HG03432 (cell line): ENCODE results near the gene PCGF3.
"Not testable (repeated sequence)": the region's sequence is repeated elsewhere in the genome, so short reads cannot be mapped to it uniquely, and the experiment has no call there.

Source experiments
- ATAC-seq: cut with Tn5 transposase; IDR thresholded peaks from one replicate; pipeline ENCODE4 v1.9.1; 2021; ENCODE audit warnings: mild to moderate bottlenecking, moderate library complexity; ENCODE audit not compliant: unreplicated experiment

The PCGF3 gene

GRCh38 chr4:700587-701264 lies 4.9 kb upstream of the PCGF3 start:
- no peak for ATAC-seq

- no peak for ATAC-seq
Observed at GRCh38 chr4:702618-703048, 3.0 kb upstream of the PCGF3 start.

DNA sequence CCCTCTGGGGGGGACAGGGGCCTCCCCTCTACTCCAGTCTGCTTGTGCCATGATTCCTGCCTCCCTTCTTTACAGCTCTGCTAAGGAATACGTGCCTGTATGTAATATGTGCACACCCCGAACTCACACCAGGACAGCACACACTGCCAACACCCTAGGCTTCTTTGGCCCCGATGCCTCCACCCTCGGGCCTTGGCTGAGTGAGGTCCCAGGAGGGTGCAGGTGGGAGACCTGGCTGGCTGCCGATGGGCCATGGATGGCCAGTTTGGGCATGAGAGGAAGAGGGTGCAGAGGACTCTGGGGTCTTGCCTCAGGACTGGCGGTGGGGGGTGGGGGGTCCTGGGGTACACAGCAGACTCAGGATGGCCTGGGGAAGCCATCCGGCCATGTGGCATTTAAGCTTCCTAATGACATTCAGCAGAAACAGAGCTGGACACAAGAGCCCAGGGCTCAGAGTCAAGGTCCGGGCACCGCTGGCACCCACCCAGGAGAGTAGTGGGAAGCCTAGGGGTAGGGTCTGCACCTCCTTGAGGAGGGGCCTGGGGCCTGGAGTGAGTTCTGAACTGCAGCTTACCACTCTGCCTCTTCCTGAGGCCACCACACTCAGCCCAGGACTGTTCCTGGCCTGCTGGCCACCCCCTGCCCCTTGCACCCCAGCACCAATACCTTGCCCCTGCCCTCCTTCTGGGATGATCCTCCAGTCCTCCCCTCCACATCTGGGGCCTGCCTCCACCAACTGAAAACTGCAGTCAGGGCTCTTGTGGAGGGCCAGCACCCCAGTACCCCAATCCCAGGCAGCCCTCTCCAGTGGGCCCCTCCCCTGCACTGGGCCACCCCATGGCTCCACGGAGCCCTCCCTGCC lies 2.1 kb upstream of the PCGF3 start:
- no peak for ATAC-seq

GRCh38 chr4:704198-704891 lies 1.3 kb upstream of the PCGF3 start:
- ATAC-seq = no peak

- ATAC-seq = no peak
Observed at GRCh38 chr4:704971-705277, 708 bp upstream of the PCGF3 start.

DNA sequence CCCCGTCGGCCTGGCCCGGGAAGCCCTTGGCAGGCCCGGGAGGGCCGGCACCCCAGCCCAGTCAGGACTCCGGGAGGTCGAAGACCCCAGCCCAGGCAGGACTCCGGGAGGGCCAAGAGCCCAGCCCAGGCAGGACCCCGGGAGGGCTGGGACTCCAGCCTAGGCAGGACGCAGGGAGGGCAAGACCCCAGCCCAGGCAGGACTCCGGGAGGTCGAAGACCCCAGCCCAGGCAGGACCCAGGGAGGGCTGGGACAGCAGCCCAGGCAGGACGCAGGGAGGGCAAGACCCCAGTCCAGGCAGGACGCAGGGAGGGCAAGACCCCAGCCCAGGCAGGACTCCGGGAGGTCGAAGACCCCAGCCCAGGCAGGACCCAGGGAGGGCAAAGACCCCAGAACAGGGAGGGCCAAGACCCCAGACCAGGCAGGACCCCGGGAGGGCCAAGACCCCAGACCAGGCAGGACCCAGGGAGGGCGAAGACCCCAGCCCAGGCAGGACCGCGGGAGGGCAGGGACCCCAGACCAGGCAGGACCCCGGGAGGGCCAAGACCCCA lies 526 bp downstream of the PCGF3 start:
- not testable (repeated sequence) for ATAC-seq

DNA sequence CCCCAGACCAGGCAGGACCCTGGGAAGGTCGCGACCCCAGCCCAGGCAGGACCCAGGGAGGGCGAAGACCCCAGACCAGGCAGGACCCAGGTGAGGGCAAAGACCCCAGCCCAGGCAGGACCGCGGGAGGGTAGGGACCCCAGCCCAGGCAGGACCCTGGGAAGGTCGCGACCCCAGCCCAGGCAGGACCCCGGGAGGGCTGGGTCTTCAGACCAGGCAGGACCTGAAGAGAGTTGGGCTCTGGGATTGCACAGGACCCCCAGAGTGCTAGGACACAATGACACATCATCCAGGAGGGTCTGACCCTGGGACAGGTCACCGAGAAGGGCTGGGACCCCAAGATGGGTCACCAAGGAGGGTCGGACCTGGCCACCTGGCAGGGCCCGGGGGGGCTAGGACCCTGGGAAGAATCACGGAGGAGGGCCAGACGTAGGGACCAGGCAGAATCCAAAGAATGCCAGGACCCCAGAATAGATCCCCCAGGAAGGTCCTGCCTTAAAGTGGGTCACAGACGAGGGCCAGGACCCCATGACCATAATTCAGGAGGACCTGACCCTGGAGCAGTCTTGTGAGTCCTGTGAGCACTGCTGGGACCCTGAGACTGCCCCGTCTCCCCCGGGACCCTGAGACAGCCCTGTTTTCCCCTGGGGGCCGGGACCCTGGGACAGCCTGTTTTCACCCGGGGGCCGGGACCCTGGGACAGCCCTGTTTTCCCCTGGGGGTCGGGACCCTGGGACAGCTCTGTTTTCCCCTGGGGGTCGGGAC lies 1.4 kb downstream of the PCGF3 start:
- no peak for ATAC-seq

GRCh38 chr4:707929-708630 lies 2.4 kb downstream of the PCGF3 start:
- no peak for ATAC-seq

DNA sequence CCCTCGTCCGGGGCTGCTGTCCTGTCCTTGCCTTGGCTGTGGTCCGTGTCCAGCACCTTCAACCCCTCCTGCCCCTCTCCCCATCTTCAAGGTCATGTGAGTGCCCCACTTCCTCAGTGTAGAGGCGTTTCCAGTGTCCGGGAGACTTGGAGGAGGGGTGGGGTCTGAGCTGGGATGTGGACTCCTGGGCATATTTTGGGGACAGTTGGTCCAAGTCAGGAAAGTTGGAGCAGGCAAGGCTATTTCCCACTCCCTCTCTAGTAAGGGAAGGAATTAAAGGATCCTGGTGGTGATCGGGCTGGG lies 3.0 kb downstream of the PCGF3 start:
- no peak for ATAC-seq

GRCh38 chr4:709348-709747 lies 3.7 kb downstream of the PCGF3 start:
- no peak for ATAC-seq

- ATAC-seq = no peak
Observed at GRCh38 chr4:710116-710515, 4.5 kb downstream of the PCGF3 start.

- ATAC-seq = no peak
Observed at GRCh38 chr4:710916-711315, 5.3 kb downstream of the PCGF3 start.

- no peak for ATAC-seq
Observed at GRCh38 chr4:712093-712492, 6.5 kb downstream of the PCGF3 start.

GRCh38 chr4:712916-713632 lies 7.4 kb downstream of the PCGF3 start:
- no peak for ATAC-seq

DNA sequence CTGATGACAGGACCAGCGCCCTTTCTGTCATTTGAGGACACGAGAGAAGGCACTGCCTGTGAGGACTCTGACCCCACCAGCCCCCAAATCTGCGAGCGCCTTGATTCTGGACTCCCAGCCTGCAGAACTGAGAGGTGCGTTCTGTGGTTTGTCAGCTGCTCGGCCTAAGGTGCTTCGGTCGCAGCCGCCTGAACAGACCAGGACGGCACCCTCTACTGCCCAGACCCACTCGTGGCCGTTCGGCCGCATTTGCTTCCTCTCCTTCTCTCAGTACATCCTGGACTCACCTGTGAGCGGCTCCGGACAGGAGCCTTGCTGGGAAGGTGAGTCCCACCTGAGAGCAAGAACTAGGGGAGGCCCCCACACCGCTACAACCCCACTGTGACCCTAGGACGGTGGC lies 8.5 kb downstream of the PCGF3 start:
- ATAC-seq = no peak

GRCh38 chr4:717601-718320 lies 12.1 kb downstream of the PCGF3 start:
- no peak for ATAC-seq

GRCh38 chr4:718460-718859 lies 12.8 kb downstream of the PCGF3 start:
- no peak for ATAC-seq

DNA sequence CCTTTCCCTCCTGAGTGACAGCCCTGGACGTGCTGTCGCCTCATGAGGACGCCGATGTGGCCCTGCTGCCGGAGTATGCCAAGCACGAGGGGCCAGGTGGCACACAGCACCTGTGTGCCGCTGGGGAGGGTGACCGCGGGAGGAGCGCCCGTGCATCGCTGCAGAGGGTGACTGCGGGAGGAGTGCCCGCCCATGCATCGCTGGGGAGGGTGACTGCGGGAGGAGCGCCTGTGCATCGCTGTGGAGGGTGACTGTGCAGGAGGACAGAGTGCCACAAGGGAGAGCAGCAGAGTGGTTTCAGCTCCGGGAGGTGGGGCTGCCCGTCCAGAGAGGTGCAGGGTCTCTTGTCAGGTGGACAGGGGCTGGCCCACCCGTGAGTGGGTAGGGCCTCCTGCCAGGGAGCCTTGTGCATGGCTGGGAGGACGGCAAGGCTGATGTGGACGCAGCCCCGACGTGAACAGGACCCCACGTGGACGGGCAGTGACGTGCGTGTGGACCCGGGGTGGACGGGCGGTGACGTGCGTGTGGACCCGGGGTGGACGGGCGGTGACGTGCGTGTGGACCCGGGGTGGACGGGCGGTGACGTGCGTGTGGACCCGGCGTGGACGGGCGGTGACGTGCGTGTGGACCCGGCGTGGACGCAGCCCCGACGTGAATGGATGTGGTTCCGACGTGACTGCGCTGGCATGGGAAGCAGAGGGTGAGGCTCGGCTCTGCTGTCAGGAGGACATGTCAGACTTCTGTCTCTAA lies 14.7 kb downstream of the PCGF3 start:
- no peak for ATAC-seq
